ENCODE results near the gene CSMD2. TPM values are rescaled to one million over a fixed set of nuclear protein-coding genes. Genes with fewer than 3 reads are reported as not detected.

Gene CSMD2
- total and polyA plus RNA-seq, 2 of the 4 experiments (the other 2 are of a cell fraction) = under 0.01 to 0.36 TPM

DNA sequence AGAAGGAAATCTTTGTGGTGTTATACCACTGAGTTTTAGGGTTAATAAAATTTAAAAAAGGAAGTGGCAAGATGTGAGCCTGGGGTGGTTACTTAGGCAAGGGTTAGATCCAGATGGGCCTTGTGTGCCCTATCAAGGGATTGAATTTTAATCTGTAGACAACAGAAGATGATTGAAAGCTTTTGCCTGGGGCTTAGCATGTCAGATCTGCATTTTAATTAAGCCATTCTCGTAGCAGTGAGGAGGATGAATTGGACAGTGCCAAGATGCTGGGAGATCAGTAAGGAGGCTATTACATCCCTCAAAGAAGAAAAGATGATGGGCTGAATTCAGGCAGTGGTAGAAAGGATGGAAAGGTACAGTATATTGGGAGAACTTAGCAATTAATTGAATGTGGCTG, 258.9 kb downstream of the CSMD2 start:
- Histone ChIP-seq H4K5ac (ENCODE audit: low read depth, low read length) (no peak overlapping the region), H2AK5ac (ENCODE audit: low read depth, low read length) (no peak overlapping the region), H3K23ac (ENCODE audit: low read depth, low read length) (no peak overlapping the region), H4K20me1 (ENCODE audit: insufficient read depth, low read length) (no peaks in the 10 kb centered on the region), H2BK20ac (ENCODE audit: low read depth, low read length) (no peak overlapping the region), H3K4me3 (ENCODE audit: insufficient read depth, low read depth, low read length) (no peak overlapping the region), H3K14ac (replicated peaks; ENCODE audit: low read depth, low read length) (no peak overlapping the region), H3K27ac (ENCODE audit: insufficient read depth, low read length) (no peak overlapping the region), H4K91ac (ENCODE audit: insufficient read depth, low read depth, low read length) (no peak overlapping the region), H2BK120ac (ENCODE audit: low read depth, low read length) (no peak overlapping the region), H3K4me2 (ENCODE audit: low read depth, low read length) (no peak overlapping the region), H4K8ac (ENCODE audit: low read depth in 2 of 2, low read length in 2 of 2) (no peak overlapping the region), H3K18ac (ENCODE audit: low read depth, low read length) (no peak overlapping the region), H3K36me3 (ENCODE audit: control insufficient read depth, insufficient read depth, low read length) (no peaks in the 10 kb centered on the region), H3K27me3 (ENCODE audit: control insufficient read depth, insufficient read depth, low read length) (no peaks in the 10 kb centered on the region), H3K9me1 (ENCODE audit: insufficient read depth, low read length) (no peaks in the 10 kb centered on the region), H2BK5ac (ENCODE audit: low read depth, low read length, poor library complexity, severe bottlenecking) (no peak overlapping the region), H3K9ac (ENCODE audit: low read depth, low read length) (no peak overlapping the region), H2BK15ac (ENCODE audit: low read depth, low read length) (no peak overlapping the region), H3K79me1 (ENCODE audit: low read depth in 1 of 2, low read length in 2 of 2) (no peaks in the 10 kb centered on the region), H2AFZ (replicated peaks; ENCODE audit: low read length, poor library complexity) (no peak overlapping the region), H3K56ac (ENCODE audit: extremely low read depth, insufficient read depth, low read length) (no peak overlapping the region), H3K4me1 (ENCODE audit: control insufficient read depth, insufficient read depth, low read length) (no peaks in the 10 kb centered on the region), H2AK9ac (replicated peaks; ENCODE audit: low read depth, low read length, poor library complexity) (no peak overlapping the region), H3K9me3 (ENCODE audit: control insufficient read depth, insufficient read depth, low read length) (peaks cover 28% of the 10 kb centered on the region), H3K4ac (ENCODE audit: low read depth, low read length) (no peak overlapping the region)
- no TSS peak for BruUV-seq (replicated peaks)
- ChIA-PET CTCF (no interaction called here), POLR2A (ENCODE audit: unreplicated experiment) (no interaction called here)
- TF ChIP-seq ELK1 (IDR thresholded peaks at IDR 0.05; ENCODE audit: borderline replicate concordance, low read depth, low read length) (no peak), RFX5 (IDR thresholded peaks at IDR 0.05; ENCODE audit: low read depth, low read length) (no peak), RCOR1 (IDR thresholded peaks at IDR 0.05; ENCODE audit: insufficient replicate concordance, low read length) (no peak), CEBPB (IDR thresholded peaks at IDR 0.05; ENCODE audit: low read depth, low read length) (no peak), CHD1 (IDR thresholded peaks at IDR 0.05; ENCODE audit: low read depth, low read length) (no peak), RAD21 (IDR thresholded peaks at IDR 0.05; ENCODE audit: low read length) (no peak), FOS (IDR thresholded peaks at IDR 0.05; ENCODE audit: low read depth, low read length) (no peak), MAZ (IDR thresholded peaks at IDR 0.05; ENCODE audit: borderline replicate concordance, low read depth, low read length) (no peak), SMC3 (IDR thresholded peaks at IDR 0.05; ENCODE audit: low read depth, low read length) (no peak), POLR2A (IDR thresholded peaks at IDR 0.05; ENCODE audit: low read depth, low read length) (no peak), BHLHE40 (IDR thresholded peaks at IDR 0.05; ENCODE audit: low read depth, low read length) (no peak), MAFK (IDR thresholded peaks at IDR 0.05; ENCODE audit: low read depth, low read length) (no peak), NFE2L2 (IDR thresholded peaks at IDR 0.05; ENCODE audit: low read depth, low read length) (no peak), MXI1 (IDR thresholded peaks at IDR 0.05; ENCODE audit: borderline replicate concordance, low read depth, low read length) (no peak)
- TF ChIP-seq, protein P1, sequence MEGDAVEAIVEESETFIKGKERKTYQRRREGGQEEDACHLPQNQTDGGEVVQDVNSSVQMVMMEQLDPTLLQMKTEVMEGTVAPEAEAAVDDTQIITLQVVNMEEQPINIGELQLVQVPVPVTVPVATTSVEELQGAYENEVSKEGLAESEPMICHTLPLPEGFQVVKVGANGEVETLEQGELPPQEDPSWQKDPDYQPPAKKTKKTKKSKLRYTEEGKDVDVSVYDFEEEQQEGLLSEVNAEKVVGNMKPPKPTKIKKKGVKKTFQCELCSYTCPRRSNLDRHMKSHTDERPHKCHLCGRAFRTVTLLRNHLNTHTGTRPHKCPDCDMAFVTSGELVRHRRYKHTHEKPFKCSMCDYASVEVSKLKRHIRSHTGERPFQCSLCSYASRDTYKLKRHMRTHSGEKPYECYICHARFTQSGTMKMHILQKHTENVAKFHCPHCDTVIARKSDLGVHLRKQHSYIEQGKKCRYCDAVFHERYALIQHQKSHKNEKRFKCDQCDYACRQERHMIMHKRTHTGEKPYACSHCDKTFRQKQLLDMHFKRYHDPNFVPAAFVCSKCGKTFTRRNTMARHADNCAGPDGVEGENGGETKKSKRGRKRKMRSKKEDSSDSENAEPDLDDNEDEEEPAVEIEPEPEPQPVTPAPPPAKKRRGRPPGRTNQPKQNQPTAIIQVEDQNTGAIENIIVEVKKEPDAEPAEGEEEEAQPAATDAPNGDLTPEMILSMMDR (conservative IDR thresholded peaks at IDR 0.05; ENCODE audit: low read depth, low read length) = no peak
- TF ChIP-seq, protein P2, sequence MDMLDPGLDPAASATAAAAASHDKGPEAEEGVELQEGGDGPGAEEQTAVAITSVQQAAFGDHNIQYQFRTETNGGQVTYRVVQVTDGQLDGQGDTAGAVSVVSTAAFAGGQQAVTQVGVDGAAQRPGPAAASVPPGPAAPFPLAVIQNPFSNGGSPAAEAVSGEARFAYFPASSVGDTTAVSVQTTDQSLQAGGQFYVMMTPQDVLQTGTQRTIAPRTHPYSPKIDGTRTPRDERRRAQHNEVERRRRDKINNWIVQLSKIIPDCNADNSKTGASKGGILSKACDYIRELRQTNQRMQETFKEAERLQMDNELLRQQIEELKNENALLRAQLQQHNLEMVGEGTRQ (IDR thresholded peaks at IDR 0.05; ENCODE audit: low read depth, low read length) = no peak
- intact Hi-C loops (cut with micrococcal nuclease) (no loop called here), dilution Hi-C loops (cut with HindIII; ENCODE audit: low sequenced_read_pairs, unreplicated experiment) (no loop called here), in situ Hi-C loops (cut with MboI; ENCODE audit: low sequenced_read_pairs) (no loop called here)
- no peak for DNase-seq
- 20% methylated on average over 1 of the region's 1 CpG; no CpG with 5 or more reads in 1 of the 2 experiments for WGBS, 2 experiments (ENCODE audit: extremely low coverage in 2 of 2, insufficient read length in 1 of 2)
- no peak for ATAC-seq (ENCODE audit: low read depth)
